H9 (cell line): ENCODE data around the gene ATG13. TPM values are rescaled to one million over a fixed set of nuclear protein-coding genes. Genes with fewer than 3 reads are reported as not detected.

Experiments
- DNase-seq: peaks from one replicate; pipeline ENCODE4 v3.0.0-alpha.2; 2017
- H2AFZ ChIP-seq: one replicate; pipeline ENCODE4 v1.6.1; 2013; ENCODE audit warnings: mild to moderate bottlenecking, low read length, control low read depth, moderate library complexity
- H2AK5ac ChIP-seq: 2 replicates; pipeline ENCODE4 v1.6.1; 2013; ENCODE audit warnings: low read length, control low read depth, mixed read lengths; ENCODE audit not compliant: insufficient read length
- H2BK120ac ChIP-seq: one replicate; pipeline ENCODE4 v1.6.1; 2013; ENCODE audit warnings: low read depth, mild to moderate bottlenecking, low read length, control low read depth, inconsistent platforms; ENCODE audit not compliant: poor library complexity, severe bottlenecking
- H2BK12ac ChIP-seq: 2 replicates; pipeline ENCODE4 v1.6.1; 2013; ENCODE audit warnings: low read length, control low read depth, mixed read lengths, low read depth; ENCODE audit not compliant: insufficient read length
- H2BK15ac ChIP-seq: 2 replicates; pipeline ENCODE4 v1.6.1; 2013; ENCODE audit warnings: low read depth, low read length, control low read depth
- H2BK20ac ChIP-seq: one replicate; pipeline ENCODE4 v1.6.1; 2013; ENCODE audit warnings: low read depth, mild to moderate bottlenecking, low read length, control low read depth, inconsistent platforms; ENCODE audit not compliant: poor library complexity, severe bottlenecking
- H2BK5ac ChIP-seq: 2 replicates; pipeline ENCODE4 v1.6.1; 2013; ENCODE audit warnings: low read length, control low read depth, mixed read lengths; ENCODE audit not compliant: insufficient read length
- H3K14ac ChIP-seq: 2 replicates; pipeline ENCODE4 v1.6.1; 2013; ENCODE audit warnings: low read length, control low read depth; ENCODE audit not compliant: insufficient read depth
- H3K18ac ChIP-seq: 2 replicates; pipeline ENCODE4 v1.6.1; 2013; ENCODE audit warnings: low read depth, mild to moderate bottlenecking, mixed read lengths, low read length, control low read depth; ENCODE audit not compliant: insufficient read length
- H3K23ac ChIP-seq: 2 replicates; pipeline ENCODE4 v1.6.1; 2013; ENCODE audit warnings: low read length, control low read depth, mixed read lengths, low read depth; ENCODE audit not compliant: insufficient read length
- H3K23me2 ChIP-seq: 2 replicates; pipeline ENCODE4 v1.6.1; 2013; ENCODE audit warnings: low read depth, mild to moderate bottlenecking, mixed read lengths, low read length, control low read depth; ENCODE audit not compliant: insufficient read length, poor library complexity, severe bottlenecking
- H3K27ac ChIP-seq: 2 replicates; pipeline ENCODE4 v1.5.1; 2013; ENCODE audit warnings: low read length, control low read depth, mixed read lengths, low read depth; ENCODE audit not compliant: insufficient read length
- H3K27me3 ChIP-seq: 2 replicates; pipeline ENCODE4 v1.6.1; 2013; ENCODE audit warnings: low read length, control low read depth, inconsistent platforms; ENCODE audit not compliant: insufficient read depth
- H3K4ac ChIP-seq: 2 replicates; pipeline ENCODE4 v1.6.1; 2013; ENCODE audit warnings: low read depth, mild to moderate bottlenecking, control low read depth, inconsistent platforms, low read length, moderate library complexity
- H3K4me1 ChIP-seq: 2 replicates; pipeline ENCODE4 v1.6.1; 2013; ENCODE audit warnings: low read length, control low read depth, inconsistent platforms; ENCODE audit not compliant: insufficient read depth
- H3K4me2 ChIP-seq: 2 replicates; pipeline ENCODE4 v1.6.1; 2013; ENCODE audit warnings: low read length, control low read depth, mixed read lengths; ENCODE audit not compliant: insufficient read length, insufficient read depth
- H3K56ac ChIP-seq: 2 replicates; pipeline ENCODE4 v1.6.1; 2013; ENCODE audit warnings: low read depth, mild to moderate bottlenecking, mixed read lengths, low read length, control low read depth; ENCODE audit not compliant: insufficient read length
- H3K79me1 ChIP-seq: 2 replicates; pipeline ENCODE4 v1.6.1; 2013; ENCODE audit warnings: low read depth, mild to moderate bottlenecking, moderate library complexity, low read length, control low read depth, inconsistent platforms; ENCODE audit not compliant: insufficient read depth, poor library complexity, severe bottlenecking
- H3K79me2 ChIP-seq: 2 replicates; pipeline ENCODE4 v1.6.1; 2013; ENCODE audit warnings: low read length, control low read depth, inconsistent platforms; ENCODE audit not compliant: insufficient read depth
- H3K9ac ChIP-seq: 2 replicates; pipeline ENCODE4 v1.6.1; 2013; ENCODE audit warnings: low read length, control low read depth, mixed read lengths; ENCODE audit not compliant: insufficient read length; ENCODE audit errors: extremely low read depth
- H3K9me3 ChIP-seq: one replicate; pipeline ENCODE4 v1.6.1; 2013; ENCODE audit warnings: low read depth, low read length, inconsistent platforms; ENCODE audit not compliant: control insufficient read depth
- H3T11ph ChIP-seq: one replicate; pipeline ENCODE4 v1.6.1; 2013; ENCODE audit warnings: mild to moderate bottlenecking, low read length, control low read depth, inconsistent platforms
- H4K20me1 ChIP-seq: one replicate; pipeline ENCODE4 v1.6.1; 2013; ENCODE audit not compliant: control insufficient read depth, insufficient read length, insufficient read depth
- H4K5ac ChIP-seq: 2 replicates; pipeline ENCODE4 v1.6.1; 2013; ENCODE audit warnings: low read depth, mild to moderate bottlenecking, mixed read lengths, low read length, control low read depth; ENCODE audit not compliant: insufficient read length
- H4K8ac ChIP-seq: replicated peaks from 2 replicates; pipeline ENCODE4 v1.6.1; 2013; ENCODE audit warnings: low read length, control low read depth, mixed read lengths, low read depth; ENCODE audit not compliant: insufficient read length
- H4K91ac ChIP-seq: 2 replicates; pipeline ENCODE4 v1.6.1; 2013; ENCODE audit warnings: low read depth, mild to moderate bottlenecking, moderate library complexity, mixed read lengths, low read length, control low read depth; ENCODE audit not compliant: insufficient read length
- H3K27ac Mint-ChIP-seq, 3 experiments: 2 replicates in 2 of 3; 3 replicates in 1 of 3; pipeline ENCODE4 v1.8.0; 2020 to 2021; ENCODE audit warnings: mixed read lengths in 3 of 3, mild to moderate bottlenecking in 1 of 3, moderate library complexity in 1 of 3
- H3K27me3 Mint-ChIP-seq: 2 replicates; pipeline ENCODE4 v1.8.0; 2021; ENCODE audit warnings: low read depth, mild to moderate bottlenecking, moderate library complexity, mixed read lengths
- H3K36me3 Mint-ChIP-seq, 3 experiments: 2 replicates in 2 of 3; 3 replicates in 1 of 3; pipeline ENCODE4 v1.8.0; 2020 to 2021; ENCODE audit warnings: low read depth in 3 of 3, mixed read lengths in 3 of 3; ENCODE audit not compliant: insufficient read depth in 1 of 3
- H3K4me1 Mint-ChIP-seq, 2 experiments: 2 replicates each; pipeline ENCODE4 v1.8.0; 2020; ENCODE audit warnings: mixed read lengths in 2 of 2
- H3K4me3 Mint-ChIP-seq, 2 experiments: 2 replicates in 1 of 2; 3 replicates in 1 of 2; pipeline ENCODE4 v1.8.0; 2020 to 2021; ENCODE audit warnings: mild to moderate bottlenecking in 2 of 2, mixed read lengths in 2 of 2, moderate library complexity in 1 of 2
- H3K9me3 Mint-ChIP-seq, 2 experiments: 2 replicates in 1 of 2; 3 replicates in 1 of 2; pipeline ENCODE4 v1.8.0; 2020; ENCODE audit warnings: mild to moderate bottlenecking in 2 of 2, mixed read lengths in 2 of 2, moderate library complexity in 1 of 2
- CTCF ChIP-seq: fragments of 200-600 bp; sonication (generic); conservative IDR thresholded peaks from 3 replicates; pipeline ENCODE4 v1.8.0; 2021; ENCODE audit warnings: antibody characterized with exemption, mild to moderate bottlenecking
- WGBS: extraction: QIAGEN DNeasy Blood & Tissue Kit; methylation state at CpG from one replicate; pipeline ENCODE4 v1.1.7; 2013; ENCODE audit warnings: missing lambda C conversion rate, low lambda C conversion rate, mixed read lengths; ENCODE audit not compliant: insufficient read length; ENCODE audit errors: extremely low coverage; 5-methylcytosine and 5-hydroxymethylcytosine counted together
- total RNA-seq: library from RNA; stranded (reverse); gene quantifications from 2 replicates; pipeline ENCODE4 v1.2.1, GENCODE V29; 2021

ATG13 gene
- total RNA-seq, 1 experiment from 2014 or later, result 79.1 TPM

GRCh38 chr11:46722566-46723358 is 105.4 kb downstream of the ATG13 start:
- Histone ChIP-seq H3K4ac (no peak overlapping the region), H3K14ac (no peak overlapping the region), H2BK15ac (no peak overlapping the region), H3K27ac (no peak overlapping the region), H4K8ac (no peak overlapping the region), H3K4me1 (0 out of 2 replicates have a peak, but pooled peaks cover 3% of the 10 kb centered on the region), H3K18ac (no peak overlapping the region), H4K20me1 (no peaks in the 10 kb centered on the region), H3K4me2 (no peak overlapping the region), H2BK12ac (no peak overlapping the region), H2BK120ac (no peak overlapping the region), H2AFZ (no peak overlapping the region), H3K9me3 (no peaks in the 10 kb centered on the region), H2AK5ac (no peak overlapping the region), H3K79me2 (no peaks in the 10 kb centered on the region), H3K56ac (no peak overlapping the region), H2BK20ac (no peak overlapping the region), H4K5ac (no peak overlapping the region), H2BK5ac (no peak overlapping the region), H4K91ac (no peak overlapping the region), H3K9ac (no peak overlapping the region), H3K79me1 (no peaks in the 10 kb centered on the region), H3T11ph (no peak overlapping the region), H3K27me3 (no peaks in the 10 kb centered on the region), H3K23ac (no peak overlapping the region), H3K23me2 (no peaks in the 10 kb centered on the region)
- H3K4me3 Mint-ChIP-seq, result no peak overlapping the region
- no peaks in the 10 kb centered on the region; the same call in 1 of the 2 replicates for H3K27me3 Mint-ChIP-seq
- no peak overlapping the region; a peak in 2 of 7 replicates for H3K27ac Mint-ChIP-seq
- H3K9me3 Mint-ChIP-seq, result no peaks in the 10 kb centered on the region
- DNase-seq, result no peak
- no CpG with 5 or more reads among the region's 11 CpGs for WGBS
- peaks cover 9 to 18% of the 10 kb centered on the region in 2 experiments for H3K4me1 Mint-ChIP-seq
- H3K36me3 Mint-ChIP-seq, result no peaks in the 10 kb centered on the region
- no peak for TF ChIP-seq CTCF
